Measurements from ENCODE around the gene OXER1.

- TF ChIP-seq CTCF (IDR thresholded peaks at IDR 0.05): no peak
- no peak for TF ChIP-seq POLR2AphosphoS2 (conservative IDR thresholded peaks at IDR 0.05; ENCODE audit: low read length)
Measured at GRCh38 chr2:42742740-42743658, 20.9 kb downstream of the OXER1 start.
